A673 (cell line): ENCODE results near the gene RBM5.

ENCODE experiments used
- CTCF ChIP-seq: fragments of 300-800, 200-600 bp; sonication (generic); conservative IDR thresholded peaks from 2 replicates; pipeline ENCODE4 v1.5.1; 2017; ENCODE audit warnings: low read depth, mild to moderate bottlenecking, antibody characterized with exemption, low read length, moderate library complexity, mixed read lengths
- EZH2 ChIP-seq: fragments of 200-600 bp; sonication (generic); IDR thresholded peaks from 2 replicates; pipeline ENCODE4 v1.6.1; 2017; ENCODE audit warnings: borderline replicate concordance, low read depth, mild to moderate bottlenecking, mixed read lengths, antibody characterized with exemption, low read length; ENCODE audit not compliant: poor library complexity, severe bottlenecking

- TF ChIP-seq CTCF (no peak), EZH2 (no peak)
Measured at GRCh38 chr3:50100386-50100785, 11.7 kb downstream of the RBM5 start.
